Transverse colon (tissue), 4 donors: ENCODE data around the gene OSBPL10.

Source experiments
- CTCF ChIP-seq, 5 experiments: fragments of 200-600 bp in 3 of 5; fragments of 450-650 bp in 2 of 5; sonication (generic) in 3 of 5; IDR thresholded peaks; 1 replicate in 2 of 5; 2 replicates in 3 of 5; pipeline ENCODE4 v1.5.1; 2016 to 2017; ENCODE audit warnings: antibody characterized with exemption in 5 of 5, inconsistent platforms in 3 of 5, mild to moderate bottlenecking in 2 of 5, moderate library complexity in 1 of 5
- EP300 ChIP-seq: sonication (generic); formaldehyde crosslinking; IDR thresholded peaks from one replicate; pipeline ENCODE4 v1.6.1; 2017; ENCODE audit warnings: antibody characterized with exemption, low read depth
- POLR2A ChIP-seq: fragments of 450-650 bp; IDR thresholded peaks from one replicate; pipeline ENCODE4 v1.6.1; 2016; ENCODE audit warnings: antibody characterized with exemption, mild to moderate bottlenecking, moderate library complexity
- POLR2AphosphoS5 ChIP-seq, 3 donors: sonication (generic); formaldehyde crosslinking; IDR thresholded peaks; one replicate each; pipeline ENCODE4 v1.6.1; 2016; ENCODE audit warnings: antibody characterized with exemption in 3 of 3

- TF ChIP-seq POLR2A (no peak), POLR2AphosphoS5 (IDR thresholded peaks at IDR 0.05) (no peak), CTCF (IDR thresholded peaks at IDR 0.05) (no peak), EP300 (no peak)
Observed at GRCh38 chr3:31858439-31858838, 122.6 kb downstream of the OSBPL10 start.
